HPDE6-E6E7 (cell line): ENCODE data around the gene RPL31.
"Not testable (repeated sequence)": the region's sequence is repeated elsewhere in the genome, so short reads cannot be mapped to it uniquely, and the experiment has no call there.

Experiments
- DNase-seq: peaks from one replicate; pipeline ENCODE4 v3.0.0; 2011; ENCODE audit warnings: missing footprints; ENCODE audit errors: extremely low spot score

The RPL31 gene

GRCh38 chr2:101026253-101026701 is 24.2 kb downstream of the RPL31 start:
- DNase-seq = no peak

DNA sequence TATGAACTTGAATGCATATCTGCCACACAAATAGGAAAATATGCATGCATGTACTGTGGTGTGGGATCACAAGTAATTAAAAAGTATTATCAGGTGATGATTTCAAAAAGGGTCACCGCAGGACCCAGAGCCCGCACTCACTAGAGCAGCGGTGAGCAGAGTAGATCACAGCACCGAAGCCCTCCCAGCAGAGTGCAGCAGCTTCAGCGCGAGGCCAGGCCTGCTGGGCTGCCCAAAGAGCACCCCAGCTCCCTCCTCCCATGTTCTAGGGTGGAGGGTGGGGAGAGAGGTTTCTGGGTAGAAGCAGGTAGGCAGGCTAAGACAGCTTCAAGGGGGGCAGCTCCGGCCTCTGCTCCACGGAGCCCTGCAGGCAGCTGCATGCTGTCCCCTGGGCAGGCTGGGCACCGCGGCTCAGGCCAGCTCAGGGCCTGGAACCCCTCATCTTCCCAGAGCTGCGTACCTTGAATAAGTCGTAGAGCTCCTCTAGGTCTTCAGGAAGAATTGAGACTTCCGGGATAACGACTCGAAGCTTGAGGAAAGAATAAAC is 24.9 kb downstream of the RPL31 start:
- no peak for DNase-seq

GRCh38 chr2:101027852-101028251 is 25.8 kb downstream of the RPL31 start:
- no peak for DNase-seq

- no peak for DNase-seq
These were observed 28.9 kb downstream of the RPL31 start for GRCh38 chr2:101030866-101031554.

GRCh38 chr2:101032084-101032776 is 30.1 kb downstream of the RPL31 start:
- DNase-seq = no peak

- DNase-seq = no peak
These were observed 34.5 kb downstream of the RPL31 start for GRCh38 chr2:101036562-101036961.

DNA sequence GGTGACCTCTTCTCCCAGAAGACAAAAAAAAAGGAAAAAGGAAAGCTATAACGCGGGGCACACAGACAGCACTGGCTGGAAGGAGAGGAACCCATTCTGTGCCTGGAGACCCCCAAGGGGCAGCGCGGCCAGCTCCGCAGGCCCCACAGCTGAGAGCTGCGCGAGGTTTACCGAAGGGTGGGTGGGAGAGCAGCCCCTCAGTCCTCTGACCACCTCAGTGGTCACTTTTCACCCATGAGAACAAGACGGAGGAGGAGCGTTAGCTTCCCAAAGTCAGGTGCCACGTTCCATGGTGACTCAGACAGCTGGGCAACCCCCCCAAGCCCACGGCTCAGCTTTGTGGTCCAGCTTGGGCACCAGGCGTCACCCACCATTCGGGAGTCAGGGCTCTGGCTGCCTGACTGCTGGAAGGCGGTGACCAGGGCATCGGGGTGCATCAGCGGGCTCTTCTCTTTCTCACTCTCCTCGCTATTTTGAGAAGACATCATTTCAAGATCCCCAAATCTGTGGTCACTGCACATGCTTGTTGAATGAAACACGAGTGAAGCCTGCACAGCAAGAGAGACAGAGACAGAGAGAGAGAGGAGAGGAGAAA is 35.2 kb downstream of the RPL31 start:
- no peak for DNase-seq

- DNase-seq = no peak
These were observed 36.6 kb downstream of the RPL31 start for GRCh38 chr2:101038455-101039255.

DNA sequence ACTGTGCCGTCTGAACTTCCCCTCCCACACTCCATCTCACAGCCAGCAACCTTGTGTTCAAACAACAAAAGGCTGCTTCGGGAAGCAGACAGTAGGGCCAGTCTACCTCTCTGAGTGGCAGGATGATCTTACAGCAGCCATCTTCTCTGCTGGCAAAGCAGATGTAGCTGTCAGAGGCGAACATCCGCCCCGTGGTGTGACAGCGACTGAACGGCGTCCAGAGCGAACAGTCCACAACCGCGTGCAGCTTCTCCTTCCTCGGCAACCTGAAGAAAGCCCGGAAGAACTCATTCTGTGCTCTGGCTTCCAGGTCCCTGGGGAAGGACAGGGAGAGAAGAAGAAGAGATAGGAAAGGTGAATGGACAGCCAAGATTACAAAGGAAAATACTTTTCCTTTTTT is 38.0 kb downstream of the RPL31 start:
- DNase-seq = no peak

GRCh38 chr2:101040761-101041160 is 38.7 kb downstream of the RPL31 start:
- DNase-seq = no peak

DNA sequence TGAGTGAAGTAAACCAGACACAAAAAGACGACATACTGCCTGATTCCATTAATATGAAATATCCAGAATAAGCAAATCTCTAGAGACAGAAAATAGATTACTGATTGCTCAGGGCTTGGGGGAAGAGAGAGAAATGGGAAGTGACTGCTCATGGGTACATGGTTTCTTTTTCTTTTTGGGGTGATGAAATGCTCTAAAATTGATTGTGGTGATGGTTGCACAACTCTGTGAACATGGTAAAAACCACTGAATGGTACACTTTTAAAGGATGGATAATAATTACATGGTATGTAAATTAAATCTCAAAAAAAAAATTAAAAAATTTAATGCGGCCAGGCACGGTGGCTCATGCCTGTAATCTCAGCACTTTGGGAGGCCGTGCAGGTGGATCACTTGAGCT is 39.3 kb downstream of the RPL31 start:
- DNase-seq = no peak

- DNase-seq = no peak
These were observed 43.2 kb downstream of the RPL31 start for GRCh38 chr2:101045330-101045729.

DNA sequence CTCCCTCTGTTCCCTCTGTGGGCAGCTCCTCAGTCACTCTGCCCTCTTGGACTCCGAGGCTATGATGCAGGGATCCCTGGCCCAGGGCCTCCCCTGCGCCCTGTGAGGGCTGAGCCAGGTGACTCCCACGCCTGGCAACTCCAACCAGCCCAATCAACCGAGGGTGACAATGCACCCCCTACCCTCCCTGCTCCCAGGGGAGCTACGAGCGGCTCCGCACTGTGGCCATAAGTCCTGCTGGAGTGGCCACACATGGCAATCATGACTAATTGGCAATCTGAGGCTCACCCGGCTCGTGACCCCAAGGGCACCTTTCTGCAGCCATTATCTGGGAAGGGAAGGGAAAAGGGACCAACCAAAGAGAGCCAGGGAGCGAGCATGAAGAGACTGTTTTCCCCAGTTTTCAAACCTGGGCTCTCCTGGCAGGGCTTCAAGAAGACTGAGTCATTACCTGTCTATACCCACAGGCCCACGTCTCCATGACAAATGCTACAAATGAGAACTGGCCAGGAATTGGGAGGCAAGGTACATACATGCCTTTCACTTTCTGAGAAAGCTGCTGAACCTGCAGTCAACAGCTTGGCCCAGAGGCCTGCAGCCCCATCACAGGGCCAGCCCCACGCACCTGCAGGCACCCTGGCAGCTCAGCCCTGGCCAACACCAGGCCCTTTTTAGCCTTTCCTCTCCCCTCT is 45.1 kb downstream of the RPL31 start:
- peak; percentile 86 for DNase-seq

GRCh38 chr2:101047774-101048173 is 45.7 kb downstream of the RPL31 start:
- no peak for DNase-seq

DNA sequence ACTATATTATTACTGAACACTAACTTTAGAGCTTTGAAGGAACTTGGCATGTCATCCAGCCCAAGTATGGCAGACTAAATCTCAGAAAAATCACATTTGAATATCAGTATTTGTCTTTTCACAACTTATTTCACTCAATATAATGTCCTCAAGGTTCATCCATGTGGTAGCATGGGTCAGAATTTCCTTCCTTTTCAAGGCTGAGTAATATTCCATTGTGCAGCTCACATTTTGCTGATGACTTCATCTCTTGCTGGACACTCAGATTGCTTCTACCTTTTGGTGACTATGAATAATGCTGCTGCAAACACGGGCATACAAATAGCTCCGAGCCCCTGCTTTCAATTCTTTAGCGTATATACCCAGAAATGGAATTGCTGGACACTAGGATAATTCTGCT is 46.7 kb downstream of the RPL31 start:
- DNase-seq = no peak

- DNase-seq = not testable (repeated sequence)
These were observed 48.8 kb downstream of the RPL31 start for GRCh38 chr2:101050886-101051285.

DNA sequence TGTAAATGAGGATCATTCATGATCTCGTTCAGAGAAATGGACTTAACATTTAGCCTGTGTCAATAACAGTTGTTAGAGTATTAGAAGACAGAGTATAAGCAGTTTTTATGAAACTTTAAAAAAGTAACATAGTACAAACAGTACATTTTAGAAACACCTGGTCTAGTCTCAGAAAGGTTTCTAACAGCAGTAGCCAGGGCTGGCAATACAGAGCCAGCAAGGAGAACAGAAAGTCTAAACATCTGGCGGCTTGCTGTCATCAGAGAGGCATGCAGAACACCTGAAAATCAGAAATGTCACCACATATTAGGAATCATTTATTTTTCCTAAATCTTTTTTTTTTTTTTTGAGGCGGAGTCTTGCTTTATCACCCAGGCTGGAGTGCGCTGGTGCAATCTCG is 50.1 kb downstream of the RPL31 start:
- DNase-seq = no peak

- no peak for DNase-seq
These were observed 51.0 kb downstream of the RPL31 start for GRCh38 chr2:101053117-101053516.
